Neuronal stem cell (in vitro differentiated cells): ENCODE results near the gene AGPAT1.

Experiments
- DNase-seq: peaks from one replicate; pipeline ENCODE4 v3.0.0-alpha.2; 2013; ENCODE audit warnings: low spot score
- H2AFZ ChIP-seq: one replicate; pipeline ENCODE4 v1.6.1; 2013; ENCODE audit warnings: mild to moderate bottlenecking, low read length, inconsistent platforms
- H2AK5ac ChIP-seq: 2 replicates; pipeline ENCODE4 v1.6.1; 2013; ENCODE audit warnings: low read depth, mild to moderate bottlenecking, inconsistent platforms, low read length, moderate library complexity, mixed read lengths
- H2BK120ac ChIP-seq: 2 replicates; pipeline ENCODE4 v1.6.1; 2013; ENCODE audit warnings: low read depth, mild to moderate bottlenecking, inconsistent platforms, low read length, moderate library complexity, mixed read lengths
- H2BK12ac ChIP-seq: one replicate; pipeline ENCODE4 v1.6.1; 2013; ENCODE audit warnings: low read length, inconsistent platforms
- H2BK15ac ChIP-seq: 2 replicates; pipeline ENCODE4 v1.6.1; 2013; ENCODE audit warnings: mild to moderate bottlenecking, low read length, inconsistent platforms, mixed read lengths
- H2BK5ac ChIP-seq: one replicate; pipeline ENCODE4 v1.6.1; 2013; ENCODE audit warnings: inconsistent platforms, mild to moderate bottlenecking, low read length, moderate library complexity
- H3K14ac ChIP-seq: one replicate; pipeline ENCODE4 v1.6.1; 2013; ENCODE audit warnings: low read length, inconsistent platforms
- H3K18ac ChIP-seq: 2 replicates; pipeline ENCODE4 v1.6.1; 2013; ENCODE audit warnings: low read length, inconsistent platforms
- H3K23ac ChIP-seq: 2 replicates; pipeline ENCODE4 v1.6.1; 2013; ENCODE audit warnings: low read depth, mild to moderate bottlenecking, mixed read lengths, low read length, inconsistent platforms; ENCODE audit not compliant: poor library complexity
- H3K27ac ChIP-seq: replicated peaks from 3 replicates; pipeline ENCODE4 v1.5.1; 2013; ENCODE audit warnings: low read length, inconsistent platforms
- H3K27me3 ChIP-seq, 3 experiments: 2 replicates each; pipeline ENCODE4 v1.6.1; 2013; ENCODE audit warnings: low read length in 3 of 3, mild to moderate bottlenecking in 2 of 3, inconsistent platforms in 1 of 3, low read depth in 1 of 3, mixed read lengths in 1 of 3, moderate library complexity in 1 of 3; ENCODE audit not compliant: control insufficient read depth in 3 of 3, insufficient read depth in 3 of 3
- H3K36me3 ChIP-seq, 2 donors: replicated peaks in 1 of 2; 2 replicates each; pipeline ENCODE4 v1.6.1; 2013; ENCODE audit warnings: low read length in 2 of 2; ENCODE audit not compliant: control insufficient read depth in 2 of 2, insufficient read depth in 2 of 2
- H3K4ac ChIP-seq: 2 replicates; pipeline ENCODE4 v1.6.1; 2013; ENCODE audit warnings: inconsistent platforms, mild to moderate bottlenecking, low read length, moderate library complexity
- H3K4me1 ChIP-seq, 2 donors: 1 replicate in 1 of 2; 2 replicates in 1 of 2; pipeline ENCODE4 v1.6.1; 2013; ENCODE audit warnings: low read length in 2 of 2, low read depth in 1 of 2; ENCODE audit not compliant: control insufficient read depth in 2 of 2, insufficient read depth in 1 of 2
- H3K4me2 ChIP-seq: one replicate; pipeline ENCODE4 v1.6.1; 2013; ENCODE audit warnings: mild to moderate bottlenecking, low read length, inconsistent platforms; ENCODE audit not compliant: insufficient read depth, poor library complexity, severe bottlenecking
- H3K4me3 ChIP-seq, 2 donors: 2 replicates each; pipeline ENCODE4 v1.5.1; 2013; ENCODE audit warnings: low read length in 2 of 2, mild to moderate bottlenecking in 2 of 2, inconsistent platforms in 1 of 2, moderate library complexity in 1 of 2
- H3K79me1 ChIP-seq: one replicate; pipeline ENCODE4 v1.6.1; 2013; ENCODE audit warnings: low read depth, mild to moderate bottlenecking, inconsistent platforms, low read length, moderate library complexity
- H3K9ac ChIP-seq: one replicate; pipeline ENCODE4 v1.6.1; 2013; ENCODE audit warnings: mild to moderate bottlenecking, low read depth, low read length, inconsistent platforms; ENCODE audit not compliant: poor library complexity
- H3K9me3 ChIP-seq, 2 donors: replicated peaks in 1 of 2; 2 replicates each; pipeline versions ENCODE3 to v1.6.1; 2013; ENCODE audit warnings: low read length in 2 of 2, mild to moderate bottlenecking in 2 of 2, inconsistent platforms in 1 of 2, low read depth in 1 of 2, mixed read lengths in 1 of 2, moderate library complexity in 1 of 2; ENCODE audit not compliant: control insufficient read depth in 2 of 2, insufficient read depth in 1 of 2
- H4K8ac ChIP-seq: one replicate; pipeline ENCODE4 v1.6.1; 2013; ENCODE audit warnings: low read depth, mild to moderate bottlenecking, inconsistent platforms, low read length, moderate library complexity
- H4K91ac ChIP-seq: one replicate; pipeline ENCODE4 v1.6.1; 2013; ENCODE audit warnings: low read length, low read depth, mild to moderate bottlenecking, inconsistent platforms; ENCODE audit not compliant: poor library complexity
- WGBS, 2 donors: extraction: QIAGEN DNeasy Blood & Tissue Kit; methylation state at CpG; one replicate each; pipeline ENCODE4 v1.1.7; 2013; ENCODE audit warnings: missing lambda C conversion rate in 2 of 2, mixed read lengths in 1 of 2; ENCODE audit not compliant: insufficient read length in 2 of 2, insufficient replicate concordance in 1 of 2; ENCODE audit errors: extremely low coverage in 2 of 2; 5-methylcytosine and 5-hydroxymethylcytosine counted together

Gene AGPAT1

GRCh38 chr6:32140420-32141046 lies 35.4 kb downstream of the AGPAT1 start:
- DNase-seq: no peak
- WGBS, 2 donors: no CpG with 5 or more reads among the region's 5 CpGs
- no peak overlapping the region for H2BK5ac ChIP-seq

GRCh38 chr6:32139590-32139989 lies 36.3 kb downstream of the AGPAT1 start:
- Histone ChIP-seq H3K4me2 (no peak overlapping the region), H2BK120ac (no peak overlapping the region), H3K18ac (no peak overlapping the region), H3K4me1 (peaks cover 0 to 2% of the 10 kb centered on the region in 2 donors), H3K14ac (no peak overlapping the region), H3K36me3 (no peaks in the 10 kb centered on the region), H3K4me3 (no peak overlapping the region), H3K27ac (no peak overlapping the region), H2BK12ac (no peak overlapping the region), H2BK15ac (no peak overlapping the region), H2AK5ac (no peak overlapping the region), H3K9ac (no peak overlapping the region), H2BK5ac (no peak overlapping the region), H3K9me3 (no peaks in the 10 kb centered on the region), H3K79me1 (no peaks in the 10 kb centered on the region), H4K91ac (no peak overlapping the region), H3K23ac (no peak overlapping the region), H3K27me3 (peaks cover 0 to 10% (median 0%) of the 10 kb centered on the region in 3 experiments), H4K8ac (no peak overlapping the region), H2AFZ (no peak overlapping the region), H3K4ac (no peak overlapping the region)
- no CpG with 5 or more reads among the region's 5 CpGs for WGBS, 2 donors
- DNase-seq: no peak

More at GRCh38 chr6:32140420-32141046, 35.4 kb downstream of the AGPAT1 start:
- H2BK12ac ChIP-seq: no peak overlapping the region
- H3K79me1 ChIP-seq: no peaks in the 10 kb centered on the region
- H3K23ac ChIP-seq: no peak overlapping the region
- H4K91ac ChIP-seq: no peak overlapping the region
- no peak overlapping the region for H2AK5ac ChIP-seq
- peaks cover 0 to 10% (median 0%) of the 10 kb centered on the region in 3 experiments for H3K27me3 ChIP-seq
- no peak overlapping the region for H3K4ac ChIP-seq
- no peak overlapping the region for H3K4me3 ChIP-seq
- H2BK15ac ChIP-seq: no peak overlapping the region
- H3K9ac ChIP-seq: no peak overlapping the region
- no peak overlapping the region for H3K18ac ChIP-seq
- H2BK120ac ChIP-seq: no peak overlapping the region
- no peaks in the 10 kb centered on the region for H3K36me3 ChIP-seq
- H3K27ac ChIP-seq: no peak overlapping the region
- H4K8ac ChIP-seq: no peak overlapping the region
- H3K14ac ChIP-seq: no peak overlapping the region
- H3K9me3 ChIP-seq: no peaks in the 10 kb centered on the region
- peaks cover 0 to 2% of the 10 kb centered on the region in 2 donors for H3K4me1 ChIP-seq
- no peak overlapping the region for H2AFZ ChIP-seq
- no peak overlapping the region for H3K4me2 ChIP-seq

- Histone ChIP-seq H3K27me3 (peaks cover 0 to 10% (median 2%) of the 10 kb centered on the region in 3 experiments), H2BK120ac (no peak overlapping the region), H3K4me3 (no peak overlapping the region), H4K91ac (no peak overlapping the region), H2BK12ac (no peak overlapping the region), H2AFZ (no peak overlapping the region), H2BK5ac (no peak overlapping the region), H3K79me1 (no peaks in the 10 kb centered on the region), H3K23ac (no peak overlapping the region), H3K4ac (no peak overlapping the region), H3K9me3 (no peaks in the 10 kb centered on the region), H3K27ac (no peak overlapping the region), H4K8ac (no peak overlapping the region), H3K9ac (no peak overlapping the region), H2AK5ac (no peak overlapping the region), H3K4me1 (peaks cover 0 to 2% of the 10 kb centered on the region in 2 donors), H3K4me2 (no peak overlapping the region), H3K36me3 (no peaks in the 10 kb centered on the region), H2BK15ac (no peak overlapping the region), H3K14ac (no peak overlapping the region), H3K18ac (no peak overlapping the region)
- no peak for DNase-seq
These were observed 38.4 kb downstream of the AGPAT1 start for GRCh38 chr6:32137454-32137853.

GRCh38 chr6:32133786-32134185 lies 42.1 kb downstream of the AGPAT1 start:
- Histone ChIP-seq H3K23ac (no peak overlapping the region), H3K27me3 (peaks cover 0 to 2% (median 0%) of the 10 kb centered on the region in 3 experiments), H2BK15ac (no peak overlapping the region), H3K4me1 (peaks cover 5 to 7% of the 10 kb centered on the region in 2 donors), H3K4me3 (no peak overlapping the region), H3K9me3 (no peaks in the 10 kb centered on the region), H2AK5ac (no peak overlapping the region), H4K91ac (no peak overlapping the region), H3K18ac (no peak overlapping the region), H4K8ac (no peak overlapping the region), H3K4ac (no peak overlapping the region), H2BK12ac (no peak overlapping the region), H3K36me3 (no peaks in the 10 kb centered on the region), H2AFZ (no peak overlapping the region), H2BK120ac (no peak overlapping the region), H2BK5ac (no peak overlapping the region), H3K27ac (no peak overlapping the region), H3K9ac (no peak overlapping the region), H3K4me2 (no peak overlapping the region), H3K79me1 (peaks cover 5% of the 10 kb centered on the region), H3K14ac (no peak overlapping the region)
- no peak for DNase-seq
- no CpG with 5 or more reads among the region's 4 CpGs for WGBS, 2 donors
